ENCODE measurements around the gene RBMS3. TPM values are rescaled to one million over a fixed set of nuclear protein-coding genes. Genes with fewer than 3 reads are reported as not detected.

The RBMS3 gene
- total RNA-seq, 4 donors from 2014 or later, result 7.3 to 21.8 (median 12.8) TPM

DNA sequence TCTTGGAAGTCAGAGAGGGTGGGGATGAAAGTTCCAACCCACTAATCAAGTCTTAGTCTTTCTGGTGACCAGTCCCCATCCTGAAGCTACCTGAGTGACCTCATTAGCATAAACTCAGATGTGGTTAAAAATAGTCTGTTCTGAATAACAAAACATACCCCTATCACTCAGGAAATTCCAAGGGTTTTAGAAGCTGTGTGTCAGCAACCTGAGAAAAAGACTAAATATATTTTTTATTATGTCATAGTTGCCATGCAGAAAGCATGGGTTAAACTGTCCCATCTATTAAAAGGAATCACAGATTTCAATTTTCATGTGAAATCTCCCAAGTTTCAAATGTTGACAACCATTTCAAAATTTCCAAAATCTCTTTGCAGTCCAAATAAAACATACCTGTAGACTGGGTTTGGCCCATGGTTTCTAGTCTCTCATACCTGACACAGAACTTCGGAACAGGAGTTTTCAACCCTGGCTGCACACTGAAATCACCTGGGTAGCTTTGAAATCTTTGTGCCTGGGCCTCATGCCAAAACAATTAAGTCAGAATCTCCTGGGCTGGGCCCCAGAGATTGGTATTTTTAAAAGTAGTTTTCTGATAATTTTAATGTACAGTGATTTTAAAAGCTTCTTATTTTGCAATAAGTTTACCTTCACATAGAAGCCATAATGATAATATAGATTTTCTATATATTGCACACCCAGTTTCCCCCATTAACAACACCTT is 476.3 kb downstream of the RBMS3 start:
- no peak overlapping the region for H3K4me3 ChIP-seq (ENCODE audit: low read depth, poor library complexity, severe bottlenecking)
- intact Hi-C loops (cut with DNase I; ENCODE audit: low total_unique reads), result no loop called here
- 53 to 59% methylated on average over 1 of the region's 1 CpG for WGBS, 2 donors
- TF ChIP-seq, protein P1, sequence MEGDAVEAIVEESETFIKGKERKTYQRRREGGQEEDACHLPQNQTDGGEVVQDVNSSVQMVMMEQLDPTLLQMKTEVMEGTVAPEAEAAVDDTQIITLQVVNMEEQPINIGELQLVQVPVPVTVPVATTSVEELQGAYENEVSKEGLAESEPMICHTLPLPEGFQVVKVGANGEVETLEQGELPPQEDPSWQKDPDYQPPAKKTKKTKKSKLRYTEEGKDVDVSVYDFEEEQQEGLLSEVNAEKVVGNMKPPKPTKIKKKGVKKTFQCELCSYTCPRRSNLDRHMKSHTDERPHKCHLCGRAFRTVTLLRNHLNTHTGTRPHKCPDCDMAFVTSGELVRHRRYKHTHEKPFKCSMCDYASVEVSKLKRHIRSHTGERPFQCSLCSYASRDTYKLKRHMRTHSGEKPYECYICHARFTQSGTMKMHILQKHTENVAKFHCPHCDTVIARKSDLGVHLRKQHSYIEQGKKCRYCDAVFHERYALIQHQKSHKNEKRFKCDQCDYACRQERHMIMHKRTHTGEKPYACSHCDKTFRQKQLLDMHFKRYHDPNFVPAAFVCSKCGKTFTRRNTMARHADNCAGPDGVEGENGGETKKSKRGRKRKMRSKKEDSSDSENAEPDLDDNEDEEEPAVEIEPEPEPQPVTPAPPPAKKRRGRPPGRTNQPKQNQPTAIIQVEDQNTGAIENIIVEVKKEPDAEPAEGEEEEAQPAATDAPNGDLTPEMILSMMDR (IDR thresholded peaks at IDR 0.05), result no peak
- no peak for TF ChIP-seq POLR2A (IDR thresholded peaks at IDR 0.05)
- DNase-seq (ENCODE audit: low spot score in 2 of 2), result no peak

DNA sequence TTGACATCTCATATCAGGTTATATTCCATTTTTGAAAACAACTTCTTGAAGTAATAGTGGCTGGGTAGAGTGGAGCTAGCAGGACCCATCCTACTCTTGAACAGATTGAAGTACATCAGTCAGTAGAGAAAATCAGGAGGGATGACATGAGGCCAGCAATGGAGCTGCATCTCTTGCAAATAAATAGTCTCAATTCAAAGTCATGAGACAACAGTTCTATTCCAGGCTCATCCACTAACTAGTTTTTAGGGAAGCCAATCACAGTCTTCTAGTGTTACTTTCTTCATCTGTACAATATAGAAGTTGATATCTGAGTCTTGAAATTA is 477.2 kb downstream of the RBMS3 start:
- no peak overlapping the region for H3K4me3 ChIP-seq (ENCODE audit: low read depth, poor library complexity, severe bottlenecking)
- intact Hi-C loops (cut with DNase I; ENCODE audit: low total_unique reads), result no loop called here
- no peak for DNase-seq (ENCODE audit: low spot score in 2 of 2)
- TF ChIP-seq, protein P1 (IDR thresholded peaks at IDR 0.05), result no peak
- no peak for TF ChIP-seq POLR2A (IDR thresholded peaks at IDR 0.05)

DNA sequence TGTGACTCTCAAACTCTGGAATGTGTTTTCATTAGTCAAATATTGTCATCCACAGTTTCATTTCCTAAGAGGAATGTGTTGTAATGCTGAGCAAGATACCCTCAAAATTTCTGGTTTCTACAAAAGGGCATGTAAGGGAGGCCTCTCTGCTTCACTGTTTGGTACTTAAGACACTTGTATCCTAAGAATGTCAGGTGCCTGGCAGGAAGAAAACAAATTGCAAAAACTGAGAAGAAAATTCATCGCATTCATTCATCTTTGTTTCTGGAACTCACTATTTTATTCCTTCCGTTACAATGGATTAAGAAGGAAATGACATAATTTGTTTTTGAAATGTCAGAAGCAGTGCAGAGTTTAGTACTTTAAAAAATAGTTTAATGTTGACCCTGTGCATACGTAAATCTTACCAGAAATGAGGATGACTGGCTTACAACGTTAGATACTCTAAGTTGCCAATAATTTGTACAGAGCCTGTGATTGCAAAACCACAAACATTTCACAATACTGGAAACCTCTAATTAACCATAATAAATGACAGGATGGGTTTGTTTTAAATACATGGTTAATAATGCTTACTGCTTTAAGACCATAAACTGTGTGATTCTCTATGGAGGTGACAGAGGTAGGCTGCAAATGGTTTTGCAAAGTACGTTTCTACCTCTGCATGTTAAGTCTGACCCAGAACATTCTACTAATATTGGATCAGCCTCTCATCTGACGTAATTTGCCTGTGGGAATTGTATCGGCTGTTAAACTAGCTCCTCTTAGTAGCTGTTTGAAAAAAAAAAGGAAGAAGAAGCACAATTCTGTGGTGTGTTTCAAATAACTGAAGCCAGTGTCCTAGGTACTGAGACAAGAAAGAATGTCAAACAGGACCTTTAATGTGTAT is 477.8 kb downstream of the RBMS3 start:
- no peak for DNase-seq (ENCODE audit: low spot score in 2 of 2)
- no peak overlapping the region for H3K4me3 ChIP-seq (ENCODE audit: low read depth, poor library complexity, severe bottlenecking)
- intact Hi-C loops (cut with DNase I; ENCODE audit: low total_unique reads), result no loop called here
- 28 to 30% methylated on average over 7 of the region's 7 CpGs for WGBS, 2 donors
- no peak for TF ChIP-seq POLR2A (IDR thresholded peaks at IDR 0.05)
- TF ChIP-seq, protein P1 (IDR thresholded peaks at IDR 0.05), result no peak

DNA sequence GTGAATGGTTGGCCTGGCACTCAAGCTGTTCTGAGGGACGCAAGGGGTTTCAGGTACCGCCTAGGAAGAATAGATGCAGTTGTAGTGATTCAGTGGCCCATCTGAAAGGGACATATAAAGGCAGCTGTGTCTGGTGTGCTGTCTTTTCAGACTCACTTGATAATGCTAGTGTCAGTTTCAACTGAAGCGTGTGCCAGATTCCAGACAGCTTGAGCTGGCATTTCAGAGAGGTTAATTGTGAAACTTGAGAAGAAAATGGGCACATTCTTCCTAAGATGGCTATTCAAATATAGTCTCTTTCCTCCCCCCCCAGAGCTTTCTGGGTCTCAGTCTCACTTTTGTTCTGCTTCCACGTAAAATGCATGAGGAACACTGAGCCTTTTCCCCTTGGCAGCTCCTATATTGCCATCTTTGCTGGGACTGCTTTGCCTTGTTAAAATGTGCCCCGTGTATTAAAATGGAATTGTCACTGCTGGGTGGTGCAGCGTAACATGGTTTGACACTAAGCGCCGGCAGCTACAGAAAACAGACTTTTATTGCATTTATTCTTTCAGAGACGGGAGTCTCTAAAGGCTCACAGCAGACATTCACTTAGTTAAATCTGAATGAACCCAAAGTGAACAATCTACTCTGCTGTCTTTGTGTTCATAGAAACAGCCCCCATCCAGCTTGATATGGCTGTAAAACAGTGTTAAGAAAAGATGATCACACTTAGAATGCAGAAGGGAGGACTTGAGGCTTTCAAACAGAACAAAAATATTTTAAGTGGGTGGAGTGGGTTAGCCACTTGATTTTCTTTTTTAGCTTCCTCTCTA is 478.7 kb downstream of the RBMS3 start:
- 68 to 80% methylated on average over 9 of the region's 9 CpGs for WGBS, 2 donors
- TF ChIP-seq, protein P1 (IDR thresholded peaks at IDR 0.05), result no peak
- no peak for TF ChIP-seq POLR2A (IDR thresholded peaks at IDR 0.05)
- intact Hi-C loops (cut with DNase I; ENCODE audit: low total_unique reads), result no loop called here
- H3K4me3 ChIP-seq (ENCODE audit: low read depth, poor library complexity, severe bottlenecking), result no peak overlapping the region
- DNase-seq (ENCODE audit: low spot score in 2 of 2), result no peak

DNA sequence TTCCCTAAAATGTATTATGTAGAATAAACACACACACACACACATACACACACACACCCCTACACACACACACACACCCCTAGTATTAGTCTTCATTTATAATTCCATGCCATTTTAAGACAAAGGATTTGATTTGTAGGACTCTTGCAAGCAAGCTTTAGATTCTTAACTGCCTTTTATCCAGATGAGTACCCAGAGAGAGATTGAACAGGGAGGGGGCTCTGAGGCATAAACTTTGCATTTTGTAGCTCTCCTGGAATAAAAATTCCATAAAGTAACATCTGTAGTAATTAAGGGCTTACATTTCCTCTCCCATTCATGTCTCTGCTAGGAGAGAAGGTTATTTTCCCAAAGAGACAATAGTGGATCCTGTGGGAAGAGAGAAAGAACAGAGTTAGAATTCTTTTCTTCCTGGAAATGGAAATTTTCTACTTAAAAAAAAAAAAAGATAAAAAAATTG is 479.4 kb downstream of the RBMS3 start:
- intact Hi-C loops (cut with DNase I; ENCODE audit: low total_unique reads), result no loop called here
- no peak for DNase-seq (ENCODE audit: low spot score in 2 of 2)
- no peak overlapping the region for H3K4me3 ChIP-seq (ENCODE audit: low read depth, poor library complexity, severe bottlenecking)
- TF ChIP-seq, protein P1 (IDR thresholded peaks at IDR 0.05), result no peak
- no peak for TF ChIP-seq POLR2A (IDR thresholded peaks at IDR 0.05)
